Neuronal stem cell (in vitro differentiated cells): ENCODE results near the gene ETF1.

ENCODE experiments used
- DNase-seq: peaks from one replicate; pipeline ENCODE4 v3.0.0-alpha.2; 2013; ENCODE audit warnings: low spot score
- H2AFZ ChIP-seq: one replicate; pipeline ENCODE4 v1.6.1; 2013; ENCODE audit warnings: mild to moderate bottlenecking, low read length, inconsistent platforms
- H2AK5ac ChIP-seq: 2 replicates; pipeline ENCODE4 v1.6.1; 2013; ENCODE audit warnings: low read depth, mild to moderate bottlenecking, inconsistent platforms, low read length, moderate library complexity, mixed read lengths
- H2BK120ac ChIP-seq: 2 replicates; pipeline ENCODE4 v1.6.1; 2013; ENCODE audit warnings: low read depth, mild to moderate bottlenecking, inconsistent platforms, low read length, moderate library complexity, mixed read lengths
- H2BK12ac ChIP-seq: one replicate; pipeline ENCODE4 v1.6.1; 2013; ENCODE audit warnings: low read length, inconsistent platforms
- H2BK15ac ChIP-seq: 2 replicates; pipeline ENCODE4 v1.6.1; 2013; ENCODE audit warnings: mild to moderate bottlenecking, low read length, inconsistent platforms, mixed read lengths
- H2BK5ac ChIP-seq: one replicate; pipeline ENCODE4 v1.6.1; 2013; ENCODE audit warnings: inconsistent platforms, mild to moderate bottlenecking, low read length, moderate library complexity
- H3K14ac ChIP-seq: one replicate; pipeline ENCODE4 v1.6.1; 2013; ENCODE audit warnings: low read length, inconsistent platforms
- H3K18ac ChIP-seq: 2 replicates; pipeline ENCODE4 v1.6.1; 2013; ENCODE audit warnings: low read length, inconsistent platforms
- H3K23ac ChIP-seq: 2 replicates; pipeline ENCODE4 v1.6.1; 2013; ENCODE audit warnings: low read depth, mild to moderate bottlenecking, mixed read lengths, low read length, inconsistent platforms; ENCODE audit not compliant: poor library complexity
- H3K27ac ChIP-seq: replicated peaks from 3 replicates; pipeline ENCODE4 v1.5.1; 2013; ENCODE audit warnings: low read length, inconsistent platforms
- H3K27me3 ChIP-seq, 3 experiments: 2 replicates each; pipeline ENCODE4 v1.6.1; 2013; ENCODE audit warnings: low read length in 3 of 3, mild to moderate bottlenecking in 2 of 3, inconsistent platforms in 1 of 3, low read depth in 1 of 3, mixed read lengths in 1 of 3, moderate library complexity in 1 of 3; ENCODE audit not compliant: control insufficient read depth in 3 of 3, insufficient read depth in 3 of 3
- H3K36me3 ChIP-seq, 2 donors: replicated peaks in 1 of 2; 2 replicates each; pipeline ENCODE4 v1.6.1; 2013; ENCODE audit warnings: low read length in 2 of 2; ENCODE audit not compliant: control insufficient read depth in 2 of 2, insufficient read depth in 2 of 2
- H3K4ac ChIP-seq: 2 replicates; pipeline ENCODE4 v1.6.1; 2013; ENCODE audit warnings: inconsistent platforms, mild to moderate bottlenecking, low read length, moderate library complexity
- H3K4me1 ChIP-seq, 2 donors: 1 replicate in 1 of 2; 2 replicates in 1 of 2; pipeline ENCODE4 v1.6.1; 2013; ENCODE audit warnings: low read length in 2 of 2, low read depth in 1 of 2; ENCODE audit not compliant: control insufficient read depth in 2 of 2, insufficient read depth in 1 of 2
- H3K4me2 ChIP-seq: one replicate; pipeline ENCODE4 v1.6.1; 2013; ENCODE audit warnings: mild to moderate bottlenecking, low read length, inconsistent platforms; ENCODE audit not compliant: insufficient read depth, poor library complexity, severe bottlenecking
- H3K4me3 ChIP-seq, 2 donors: 2 replicates each; pipeline ENCODE4 v1.5.1; 2013; ENCODE audit warnings: low read length in 2 of 2, mild to moderate bottlenecking in 2 of 2, inconsistent platforms in 1 of 2, moderate library complexity in 1 of 2
- H3K79me1 ChIP-seq: one replicate; pipeline ENCODE4 v1.6.1; 2013; ENCODE audit warnings: low read depth, mild to moderate bottlenecking, inconsistent platforms, low read length, moderate library complexity
- H3K9ac ChIP-seq: one replicate; pipeline ENCODE4 v1.6.1; 2013; ENCODE audit warnings: mild to moderate bottlenecking, low read depth, low read length, inconsistent platforms; ENCODE audit not compliant: poor library complexity
- H3K9me3 ChIP-seq, 2 donors: replicated peaks in 1 of 2; 2 replicates each; pipeline versions ENCODE3 to v1.6.1; 2013; ENCODE audit warnings: low read length in 2 of 2, mild to moderate bottlenecking in 2 of 2, inconsistent platforms in 1 of 2, low read depth in 1 of 2, mixed read lengths in 1 of 2, moderate library complexity in 1 of 2; ENCODE audit not compliant: control insufficient read depth in 2 of 2, insufficient read depth in 1 of 2
- H4K8ac ChIP-seq: one replicate; pipeline ENCODE4 v1.6.1; 2013; ENCODE audit warnings: low read depth, mild to moderate bottlenecking, inconsistent platforms, low read length, moderate library complexity
- H4K91ac ChIP-seq: one replicate; pipeline ENCODE4 v1.6.1; 2013; ENCODE audit warnings: low read length, low read depth, mild to moderate bottlenecking, inconsistent platforms; ENCODE audit not compliant: poor library complexity
- WGBS, 2 donors: extraction: QIAGEN DNeasy Blood & Tissue Kit; methylation state at CpG; one replicate each; pipeline ENCODE4 v1.1.7; 2013; ENCODE audit warnings: missing lambda C conversion rate in 2 of 2, mixed read lengths in 1 of 2; ENCODE audit not compliant: insufficient read length in 2 of 2, insufficient replicate concordance in 1 of 2; ENCODE audit errors: extremely low coverage in 2 of 2; 5-methylcytosine and 5-hydroxymethylcytosine counted together

The ETF1 gene

GRCh38 chr5:138502521-138502920, 40.5 kb downstream of the ETF1 start:
- H2BK12ac ChIP-seq: no peak overlapping the region
- H3K4me3 ChIP-seq: no peak overlapping the region
- H2BK120ac ChIP-seq: no peak overlapping the region
- H3K9me3 ChIP-seq: no peaks in the 10 kb centered on the region
- no peak overlapping the region for H3K4me2 ChIP-seq
- no peak overlapping the region for H3K27ac ChIP-seq
- H3K18ac ChIP-seq: no peak overlapping the region
- H2BK15ac ChIP-seq: no peak overlapping the region
- H4K8ac ChIP-seq: no peak overlapping the region
- H3K4me1 ChIP-seq: no peaks in the 10 kb centered on the region
- no peak overlapping the region for H3K9ac ChIP-seq
- no peak overlapping the region for H3K14ac ChIP-seq
- no peak overlapping the region for H4K91ac ChIP-seq
- H3K23ac ChIP-seq: no peak overlapping the region
- H2AFZ ChIP-seq: no peak overlapping the region
- no peak overlapping the region for H2AK5ac ChIP-seq
- H3K27me3 ChIP-seq: no peaks in the 10 kb centered on the region
- DNase-seq: no peak
- H3K36me3 ChIP-seq: peaks cover 4 to 22% of the 10 kb centered on the region in 2 donors
- no peaks in the 10 kb centered on the region for H3K79me1 ChIP-seq
- H3K4ac ChIP-seq: no peak overlapping the region
- no CpG with 5 or more reads among the region's 11 CpGs for WGBS, 2 donors
- H2BK5ac ChIP-seq: no peak overlapping the region

GRCh38 chr5:138502121-138502520, 40.9 kb downstream of the ETF1 start:
- Histone ChIP-seq H3K23ac (no peak overlapping the region), H2BK15ac (no peak overlapping the region), H4K91ac (no peak overlapping the region), H3K18ac (no peak overlapping the region), H3K27me3 (no peaks in the 10 kb centered on the region), H2BK120ac (no peak overlapping the region), H4K8ac (no peak overlapping the region), H2BK5ac (no peak overlapping the region), H3K4me3 (no peak overlapping the region), H3K4me1 (no peaks in the 10 kb centered on the region), H3K4me2 (no peak overlapping the region), H2BK12ac (no peak overlapping the region), H3K14ac (no peak overlapping the region), H3K36me3 (peaks cover 2 to 18% of the 10 kb centered on the region in 2 donors), H2AK5ac (no peak overlapping the region), H3K9me3 (no peaks in the 10 kb centered on the region), H2AFZ (no peak overlapping the region), H3K27ac (no peak overlapping the region), H3K9ac (no peak overlapping the region), H3K4ac (no peak overlapping the region), H3K79me1 (no peaks in the 10 kb centered on the region)
- WGBS, 2 donors: no CpG with 5 or more reads among the region's 4 CpGs
- no peak for DNase-seq

- Histone ChIP-seq H3K9me3 (no peaks in the 10 kb centered on the region), H3K27ac (no peak overlapping the region), H3K4ac (no peak overlapping the region), H3K36me3 (no peaks in the 10 kb centered on the region), H2BK15ac (no peak overlapping the region), H3K9ac (no peak overlapping the region), H3K79me1 (no peaks in the 10 kb centered on the region), H3K27me3 (no peaks in the 10 kb centered on the region), H2BK12ac (no peak overlapping the region), H3K14ac (no peak overlapping the region), H3K4me2 (no peak overlapping the region), H3K18ac (no peak overlapping the region), H4K8ac (no peak overlapping the region), H2BK120ac (no peak overlapping the region), H3K23ac (no peak overlapping the region), H2BK5ac (no peak overlapping the region), H2AK5ac (no peak overlapping the region), H3K4me1 (peaks cover 4 to 5% of the 10 kb centered on the region in 2 donors), H2AFZ (no peak overlapping the region), H4K91ac (no peak overlapping the region), H3K4me3 (no peak overlapping the region)
- WGBS, 2 donors: no CpG with 5 or more reads among the region's 4 CpGs
- DNase-seq: no peak
These were observed 44.7 kb downstream of the ETF1 start for GRCh38 chr5:138498376-138498775.

DNA sequence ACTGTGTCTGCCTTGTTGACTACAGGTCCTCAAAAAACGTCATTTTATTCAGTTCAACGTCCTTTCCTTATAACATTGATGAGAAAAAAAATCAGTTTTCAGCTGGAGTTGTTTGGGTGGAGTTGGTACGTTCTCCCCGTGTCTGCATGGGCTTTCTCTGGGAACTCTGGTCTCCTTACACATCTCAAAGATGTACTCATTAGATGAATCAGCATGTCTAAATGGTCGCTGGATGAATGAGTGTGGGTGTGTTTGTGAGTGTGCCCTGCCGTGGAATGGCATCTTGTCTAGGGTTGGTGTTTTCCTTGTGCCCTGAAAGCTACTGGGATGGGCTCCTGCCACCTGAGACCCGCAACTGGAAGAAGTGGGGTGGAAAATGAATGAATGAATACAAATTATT, 47.7 kb downstream of the ETF1 start:
- H3K4ac ChIP-seq: no peak overlapping the region

More for the DNA sequence above, 47.7 kb downstream of the ETF1 start:
- Histone ChIP-seq H4K91ac (no peak overlapping the region), H3K9ac (no peak overlapping the region), H3K4me2 (no peak overlapping the region), H3K4me3 (no peak overlapping the region), H4K8ac (no peak overlapping the region), H3K9me3 (peaks cover 0 to 2% of the 10 kb centered on the region in 2 donors), H3K18ac (no peak overlapping the region), H3K14ac (no peak overlapping the region), H3K4me1 (peaks cover 25 to 29% of the 10 kb centered on the region in 2 donors), H2BK5ac (no peak overlapping the region), H2BK120ac (no peak overlapping the region), H3K23ac (no peak overlapping the region), H2BK15ac (no peak overlapping the region), H3K36me3 (no peaks in the 10 kb centered on the region), H3K79me1 (no peaks in the 10 kb centered on the region), H3K27me3 (peaks cover 0 to 3% (median 0%) of the 10 kb centered on the region in 3 experiments), H3K27ac (no peak overlapping the region), H2AFZ (no peak overlapping the region), H2BK12ac (no peak overlapping the region), H2AK5ac (no peak overlapping the region)
- no CpG with 5 or more reads among the region's 7 CpGs for WGBS, 2 donors
- no peak for DNase-seq
